GM12892 (cell line): ENCODE results near the gene GABRR2.

Source experiments
- POLR2A ChIP-seq: IDR thresholded peaks from 2 replicates; pipeline ENCODE4 v1.6.1; 2011; ENCODE audit warnings: low read depth, low read length, control low read depth
- POLR2AphosphoS5 ChIP-seq: IDR thresholded peaks from 2 replicates; pipeline ENCODE4 v1.6.1; 2011; ENCODE audit warnings: low read depth, low read length, control low read depth

DNA sequence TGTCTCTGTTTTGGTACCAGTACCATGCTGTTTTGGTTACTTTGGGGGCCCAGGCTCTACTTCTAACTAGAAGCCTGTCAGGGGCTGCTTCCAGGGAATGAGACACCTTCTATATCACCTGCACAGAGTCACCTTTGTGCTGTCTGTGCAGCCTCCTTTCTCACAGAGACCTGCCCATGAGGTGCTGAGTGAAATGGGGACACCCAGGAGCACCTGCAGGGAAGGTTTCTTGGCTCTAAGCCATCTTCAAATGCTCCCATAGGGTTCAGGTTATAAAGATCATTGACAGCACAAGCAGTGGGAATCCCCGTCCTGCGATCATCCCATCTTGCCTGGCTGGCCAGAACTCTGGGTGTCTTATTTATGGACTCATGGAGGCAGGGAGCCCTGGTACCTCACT, 19.1 kb downstream of the GABRR2 start:
- TF ChIP-seq POLR2A, result no peak
- TF ChIP-seq POLR2AphosphoS5, result no peak
